ENCODE results near the gene CDK14. TPM values are rescaled to one million over a fixed set of nuclear protein-coding genes. Genes with fewer than 3 reads are reported as not detected.

The CDK14 gene
- total and polyA plus RNA-seq, 5 donors from 2014 or later, result 0.58 to 4.0 (median 2.3) TPM

GRCh38 chr7:90833443-90833842 is 237.3 kb downstream of the CDK14 start:
- Histone ChIP-seq H3K27me3 (ENCODE audit: control insufficient read depth, insufficient read depth, low read length) (no peaks in the 10 kb centered on the region), H3K4me3 (ENCODE audit: low read depth, low read length) (no peak overlapping the region), H3K36me3 (ENCODE audit: control insufficient read depth, insufficient read depth, low read length) (no peaks in the 10 kb centered on the region), H3K27ac (ENCODE audit: insufficient read depth, low read length, poor library complexity, severe bottlenecking) (no peak overlapping the region), H3K9me3 (ENCODE audit: control insufficient read depth in 2 of 2, low read length in 2 of 2) (no peaks in the 10 kb centered on the region), H3K4me1 (ENCODE audit: control insufficient read depth, insufficient read depth, low read length, poor library complexity, severe bottlenecking) (no peaks in the 10 kb centered on the region)
- DNase-seq (no peak), ATAC-seq (ENCODE audit: low read depth in 2 of 2) (no peak)
- Mint-ChIP-seq H3K36me3 (no peaks in the 10 kb centered on the region), H3K27me3 (no peaks in the 10 kb centered on the region), H3K4me1 (no peaks in the 10 kb centered on the region), H3K4me3 (no peak overlapping the region), H3K27ac (no peak overlapping the region), H3K9me3 (peaks cover 2 to 27% (median 11%) of the 10 kb centered on the region in 7 donors)

- no peaks in the 10 kb centered on the region for H3K27me3 Mint-ChIP-seq
- H3K4me3 ChIP-seq (ENCODE audit: low read depth, low read length), result no peak overlapping the region
- DNase-seq (no peak), ATAC-seq (ENCODE audit: low read depth in 2 of 2) (no peak)
- H3K9me3 ChIP-seq (ENCODE audit: control insufficient read depth in 2 of 2, low read length in 2 of 2), result peaks cover 0 to 3% of the 10 kb centered on the region in 2 experiments
- H3K4me1 Mint-ChIP-seq, result no peaks in the 10 kb centered on the region
- H3K9me3 Mint-ChIP-seq, result peaks cover 3 to 28% (median 12%) of the 10 kb centered on the region in 7 donors
- no peaks in the 10 kb centered on the region for H3K36me3 ChIP-seq (ENCODE audit: control insufficient read depth, insufficient read depth, low read length)
- H3K27ac ChIP-seq (ENCODE audit: insufficient read depth, low read length, poor library complexity, severe bottlenecking), result no peak overlapping the region
- H3K27ac Mint-ChIP-seq, result no peak overlapping the region
- H3K36me3 Mint-ChIP-seq, result no peaks in the 10 kb centered on the region
- no peaks in the 10 kb centered on the region for H3K4me1 ChIP-seq (ENCODE audit: control insufficient read depth, insufficient read depth, low read length, poor library complexity, severe bottlenecking)
- no peaks in the 10 kb centered on the region for H3K27me3 ChIP-seq (ENCODE audit: control insufficient read depth, insufficient read depth, low read length)
- H3K4me3 Mint-ChIP-seq, result no peak overlapping the region
Measured at GRCh38 chr7:90834771-90835170, 238.7 kb downstream of the CDK14 start.

GRCh38 chr7:90835861-90836260 is 239.7 kb downstream of the CDK14 start:
- Mint-ChIP-seq H3K36me3 (no peaks in the 10 kb centered on the region), H3K27me3 (no peaks in the 10 kb centered on the region), H3K27ac (no peak overlapping the region), H3K4me1 (no peaks in the 10 kb centered on the region), H3K4me3 (no peak overlapping the region), H3K9me3 (peaks cover 5 to 27% (median 12%) of the 10 kb centered on the region in 7 donors)
- ATAC-seq (ENCODE audit: low read depth in 2 of 2), result no peak
- Histone ChIP-seq H3K9me3 (ENCODE audit: control insufficient read depth in 2 of 2, low read length in 2 of 2) (peaks cover 0 to 3% of the 10 kb centered on the region in 2 experiments), H3K36me3 (ENCODE audit: control insufficient read depth, insufficient read depth, low read length) (no peaks in the 10 kb centered on the region), H3K4me3 (ENCODE audit: low read depth, low read length) (no peak overlapping the region), H3K4me1 (ENCODE audit: control insufficient read depth, insufficient read depth, low read length, poor library complexity, severe bottlenecking) (no peaks in the 10 kb centered on the region), H3K27ac (ENCODE audit: insufficient read depth, low read length, poor library complexity, severe bottlenecking) (no peak overlapping the region), H3K27me3 (ENCODE audit: control insufficient read depth, insufficient read depth, low read length) (no peaks in the 10 kb centered on the region)
- no peak for DNase-seq

- no peaks in the 10 kb centered on the region for H3K36me3 ChIP-seq (ENCODE audit: control insufficient read depth, insufficient read depth, low read length)
- Mint-ChIP-seq H3K9me3 (peaks cover 3 to 19% (median 10%) of the 10 kb centered on the region in 7 donors), H3K27ac (no peak overlapping the region), H3K27me3 (no peaks in the 10 kb centered on the region), H3K36me3 (no peaks in the 10 kb centered on the region), H3K4me1 (no peaks in the 10 kb centered on the region), H3K4me3 (no peak overlapping the region)
- H3K4me1 ChIP-seq (ENCODE audit: control insufficient read depth, insufficient read depth, low read length, poor library complexity, severe bottlenecking), result no peaks in the 10 kb centered on the region
- DNase-seq (no peak), ATAC-seq (ENCODE audit: low read depth in 2 of 2) (no peak)
- H3K9me3 ChIP-seq (ENCODE audit: control insufficient read depth in 2 of 2, low read length in 2 of 2), result peaks cover 0 to 3% of the 10 kb centered on the region in 2 experiments
- no peaks in the 10 kb centered on the region for H3K27me3 ChIP-seq (ENCODE audit: control insufficient read depth, insufficient read depth, low read length)
- no peak overlapping the region for H3K27ac ChIP-seq (ENCODE audit: insufficient read depth, low read length, poor library complexity, severe bottlenecking)
- H3K4me3 ChIP-seq (ENCODE audit: low read depth, low read length), result no peak overlapping the region
Measured at GRCh38 chr7:90836937-90837336, 240.8 kb downstream of the CDK14 start.

- Histone ChIP-seq H3K27ac (ENCODE audit: insufficient read depth, low read length, poor library complexity, severe bottlenecking) (no peak overlapping the region), H3K9me3 (ENCODE audit: control insufficient read depth in 2 of 2, low read length in 2 of 2) (peaks cover 0 to 3% of the 10 kb centered on the region in 2 experiments), H3K36me3 (ENCODE audit: control insufficient read depth, insufficient read depth, low read length) (no peaks in the 10 kb centered on the region), H3K4me3 (ENCODE audit: low read depth, low read length) (no peak overlapping the region), H3K4me1 (ENCODE audit: control insufficient read depth, insufficient read depth, low read length, poor library complexity, severe bottlenecking) (no peaks in the 10 kb centered on the region), H3K27me3 (ENCODE audit: control insufficient read depth, insufficient read depth, low read length) (no peaks in the 10 kb centered on the region)
- no peak overlapping the region for H3K27ac Mint-ChIP-seq
- H3K4me3 Mint-ChIP-seq, result no peak overlapping the region
- no peak for DNase-seq
- H3K27me3 Mint-ChIP-seq, result no peaks in the 10 kb centered on the region
- H3K9me3 Mint-ChIP-seq, result peaks cover 4 to 19% (median 9%) of the 10 kb centered on the region in 7 donors
- no peak for ATAC-seq (ENCODE audit: low read depth in 2 of 2)
- H3K4me1 Mint-ChIP-seq, result no peaks in the 10 kb centered on the region
- H3K36me3 Mint-ChIP-seq, result no peaks in the 10 kb centered on the region
Measured at GRCh38 chr7:90838799-90839198, 242.7 kb downstream of the CDK14 start.

GRCh38 chr7:90839316-90839715 is 243.2 kb downstream of the CDK14 start:
- Histone ChIP-seq H3K36me3 (ENCODE audit: control insufficient read depth, insufficient read depth, low read length) (no peaks in the 10 kb centered on the region), H3K27me3 (ENCODE audit: control insufficient read depth, insufficient read depth, low read length) (no peaks in the 10 kb centered on the region), H3K4me3 (ENCODE audit: low read depth, low read length) (no peak overlapping the region), H3K9me3 (ENCODE audit: control insufficient read depth in 2 of 2, low read length in 2 of 2) (peaks cover 0 to 3% of the 10 kb centered on the region in 2 experiments), H3K27ac (ENCODE audit: insufficient read depth, low read length, poor library complexity, severe bottlenecking) (no peak overlapping the region), H3K4me1 (ENCODE audit: control insufficient read depth, insufficient read depth, low read length, poor library complexity, severe bottlenecking) (no peaks in the 10 kb centered on the region)
- Mint-ChIP-seq H3K4me3 (no peak overlapping the region), H3K36me3 (no peaks in the 10 kb centered on the region), H3K27ac (no peak overlapping the region), H3K9me3 (peaks cover 2 to 17% (median 10%) of the 10 kb centered on the region in 7 donors), H3K4me1 (no peaks in the 10 kb centered on the region), H3K27me3 (no peaks in the 10 kb centered on the region)
- DNase-seq (no peak), ATAC-seq (ENCODE audit: low read depth in 2 of 2) (no peak)

- no peaks in the 10 kb centered on the region for H3K4me1 Mint-ChIP-seq
- H3K9me3 Mint-ChIP-seq, result peaks cover 2 to 16% (median 9%) of the 10 kb centered on the region in 7 donors
- Histone ChIP-seq H3K36me3 (ENCODE audit: control insufficient read depth, insufficient read depth, low read length) (no peaks in the 10 kb centered on the region), H3K27ac (ENCODE audit: insufficient read depth, low read length, poor library complexity, severe bottlenecking) (no peak overlapping the region), H3K4me3 (ENCODE audit: low read depth, low read length) (no peak overlapping the region), H3K27me3 (ENCODE audit: control insufficient read depth, insufficient read depth, low read length) (no peaks in the 10 kb centered on the region), H3K9me3 (ENCODE audit: control insufficient read depth in 2 of 2, low read length in 2 of 2) (peaks cover 0 to 3% of the 10 kb centered on the region in 2 experiments), H3K4me1 (ENCODE audit: control insufficient read depth, insufficient read depth, low read length, poor library complexity, severe bottlenecking) (no peaks in the 10 kb centered on the region)
- H3K27ac Mint-ChIP-seq, result no peak overlapping the region
- no peaks in the 10 kb centered on the region for H3K27me3 Mint-ChIP-seq
- no peaks in the 10 kb centered on the region for H3K36me3 Mint-ChIP-seq
- H3K4me3 Mint-ChIP-seq, result no peak overlapping the region
- DNase-seq, result no peak
- ATAC-seq (ENCODE audit: low read depth in 2 of 2), result no peak
Measured at GRCh38 chr7:90839727-90840291, 243.7 kb downstream of the CDK14 start.

GRCh38 chr7:90841759-90842429 is 245.8 kb downstream of the CDK14 start:
- no peaks in the 10 kb centered on the region for H3K36me3 ChIP-seq (ENCODE audit: control insufficient read depth, insufficient read depth, low read length)
- H3K4me3 ChIP-seq (ENCODE audit: low read depth, low read length), result no peak overlapping the region
- ATAC-seq (ENCODE audit: low read depth in 2 of 2) (no peak), DNase-seq (no peak)
- Mint-ChIP-seq H3K9me3 (peaks cover 0 to 16% (median 5%) of the 10 kb centered on the region in 7 donors), H3K4me1 (no peaks in the 10 kb centered on the region), H3K27ac (no peak overlapping the region), H3K27me3 (no peaks in the 10 kb centered on the region), H3K4me3 (no peak overlapping the region), H3K36me3 (no peaks in the 10 kb centered on the region)
- no peaks in the 10 kb centered on the region for H3K4me1 ChIP-seq (ENCODE audit: control insufficient read depth, insufficient read depth, low read length, poor library complexity, severe bottlenecking)
- no peak overlapping the region for H3K27ac ChIP-seq (ENCODE audit: insufficient read depth, low read length, poor library complexity, severe bottlenecking)
- H3K27me3 ChIP-seq (ENCODE audit: control insufficient read depth, insufficient read depth, low read length), result no peaks in the 10 kb centered on the region
- H3K9me3 ChIP-seq (ENCODE audit: control insufficient read depth in 2 of 2, low read length in 2 of 2), result peaks cover 0 to 3% of the 10 kb centered on the region in 2 experiments
